ENCODE results near the gene DCAKD.

DNA sequence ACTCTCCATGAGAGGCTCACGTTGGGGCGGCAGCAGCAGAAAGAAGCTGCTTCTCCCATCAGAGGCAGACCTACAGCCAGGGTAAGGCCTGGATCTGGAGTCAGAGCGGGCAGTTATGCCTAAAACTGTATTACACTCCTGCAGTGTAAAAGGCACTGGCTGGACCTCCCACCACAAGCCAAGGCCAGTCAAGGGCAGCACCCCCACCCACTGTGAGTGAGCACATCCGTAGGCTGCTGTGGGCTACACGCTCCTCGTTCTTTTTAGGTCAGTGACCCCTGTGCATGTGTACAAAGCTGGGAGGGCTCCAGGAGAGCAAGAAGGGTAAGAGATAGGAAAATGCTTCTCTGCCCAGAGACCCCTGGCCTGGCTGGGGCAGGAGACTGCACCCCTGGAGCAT is 20.7 kb downstream of the DCAKD start:
- no peak for TF ChIP-seq CTCF (IDR thresholded peaks at IDR 0.05; ENCODE audit: low read depth, low read length, poor library complexity, severe bottlenecking)
- no peak for TF ChIP-seq EZH2phosphoT487 (IDR thresholded peaks at IDR 0.05; ENCODE audit: borderline replicate concordance, low read length)

Data from DOHH2 (cell line).